Measurements from ENCODE around the gene NEURL1.
"Not testable (repeated sequence)": the region's sequence is repeated elsewhere in the genome, so short reads cannot be mapped to it uniquely, and the experiment has no call there.

NEURL1 gene

DNA sequence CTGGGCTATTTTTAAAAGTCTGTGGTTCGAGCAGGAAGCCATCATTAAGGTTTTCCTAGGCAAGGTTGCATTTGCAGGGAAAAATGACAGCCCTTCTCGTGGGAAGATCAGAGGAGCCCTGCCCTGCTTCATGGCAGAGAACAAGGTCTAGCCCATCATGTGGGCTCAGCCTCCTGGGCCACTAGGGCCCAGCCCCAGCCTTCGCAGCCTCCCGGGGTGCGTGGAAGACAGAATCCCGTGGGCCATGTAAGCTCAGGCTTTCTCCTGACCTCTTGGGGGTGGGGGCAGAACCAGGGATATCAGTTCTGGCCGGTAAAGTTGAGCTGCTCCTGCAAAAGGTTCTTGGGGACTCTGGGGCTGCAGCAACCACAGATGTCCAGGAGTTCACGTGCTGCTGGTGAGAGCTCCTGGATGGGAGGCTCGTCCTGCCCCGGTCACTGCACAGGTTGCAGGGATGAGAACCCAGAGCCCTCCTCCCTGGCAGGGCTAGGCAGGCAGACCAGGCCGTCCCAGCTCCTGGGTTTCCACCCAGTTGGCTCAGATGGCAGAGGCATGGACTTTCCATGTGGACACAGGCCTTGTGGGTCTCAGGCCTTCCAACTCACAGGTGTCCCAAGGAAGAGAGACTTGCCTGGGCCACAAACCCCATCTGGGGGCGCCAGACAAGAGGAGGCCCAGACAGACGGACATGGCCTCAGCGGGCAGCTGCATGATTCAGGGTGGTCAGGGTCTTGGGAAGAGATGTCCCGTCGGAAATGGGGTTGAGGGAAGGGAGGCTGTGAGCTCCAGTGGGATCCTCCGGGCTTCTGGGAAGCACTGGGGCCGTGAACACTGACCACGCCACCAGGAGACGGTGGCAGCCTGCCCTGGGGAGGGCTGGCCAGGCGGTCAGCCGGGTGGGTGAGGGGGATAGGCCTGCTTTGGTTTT, 126.2 kb downstream of the NEURL1 start:
- no peaks in the 10 kb centered on the region for H3K36me3 Mint-ChIP-seq (ENCODE audit: low read depth)
- H3K9me3 Mint-ChIP-seq, result no peaks in the 10 kb centered on the region
- no peaks in the 10 kb centered on the region for H3K4me1 Mint-ChIP-seq (ENCODE audit: low read depth)
- H3K27ac Mint-ChIP-seq, result no peak overlapping the region
- no peak for DNase-seq
- H3K27me3 Mint-ChIP-seq, result no peaks in the 10 kb centered on the region
- H3K4me3 Mint-ChIP-seq, result no peak overlapping the region

GRCh38 chr10:103620352-103620740, 126.8 kb downstream of the NEURL1 start:
- no peaks in the 10 kb centered on the region for H3K27me3 Mint-ChIP-seq
- no peak for DNase-seq
- H3K4me3 Mint-ChIP-seq, result no peak overlapping the region
- H3K9me3 Mint-ChIP-seq, result no peaks in the 10 kb centered on the region
- H3K4me1 Mint-ChIP-seq (ENCODE audit: low read depth), result no peaks in the 10 kb centered on the region
- H3K27ac Mint-ChIP-seq, result no peak overlapping the region
- no peaks in the 10 kb centered on the region for H3K36me3 Mint-ChIP-seq (ENCODE audit: low read depth)

- H3K9me3 Mint-ChIP-seq, result no peaks in the 10 kb centered on the region
Measured at GRCh38 chr10:103620891-103621782, 127.6 kb downstream of the NEURL1 start.

GRCh38 chr10:103621783-103622125, 128.2 kb downstream of the NEURL1 start:
- no peaks in the 10 kb centered on the region for H3K36me3 Mint-ChIP-seq (ENCODE audit: low read depth)
- no peak overlapping the region for H3K4me3 Mint-ChIP-seq
- no peak overlapping the region for H3K27ac Mint-ChIP-seq
- H3K9me3 Mint-ChIP-seq, result no peaks in the 10 kb centered on the region
- no peak for DNase-seq
- no peaks in the 10 kb centered on the region for H3K27me3 Mint-ChIP-seq
- no peaks in the 10 kb centered on the region for H3K4me1 Mint-ChIP-seq (ENCODE audit: low read depth)

More at GRCh38 chr10:103620891-103621782, 127.6 kb downstream of the NEURL1 start:
- H3K27me3 Mint-ChIP-seq, result no peaks in the 10 kb centered on the region
- no peaks in the 10 kb centered on the region for H3K4me1 Mint-ChIP-seq (ENCODE audit: low read depth)
- no peak overlapping the region for H3K27ac Mint-ChIP-seq
- H3K36me3 Mint-ChIP-seq (ENCODE audit: low read depth), result no peaks in the 10 kb centered on the region
- no peak overlapping the region for H3K4me3 Mint-ChIP-seq
- no peak for DNase-seq

GRCh38 chr10:103622286-103622685, 128.8 kb downstream of the NEURL1 start:
- Mint-ChIP-seq H3K36me3 (ENCODE audit: low read depth) (no peaks in the 10 kb centered on the region), H3K9me3 (no peaks in the 10 kb centered on the region), H3K27ac (no peak overlapping the region), H3K27me3 (no peaks in the 10 kb centered on the region), H3K4me1 (ENCODE audit: low read depth) (no peaks in the 10 kb centered on the region), H3K4me3 (no peak overlapping the region)
- DNase-seq, result no peak

- no peaks in the 10 kb centered on the region for H3K27me3 Mint-ChIP-seq
- H3K4me1 Mint-ChIP-seq (ENCODE audit: low read depth), result no peaks in the 10 kb centered on the region
- H3K9me3 Mint-ChIP-seq, result no peaks in the 10 kb centered on the region
- H3K36me3 Mint-ChIP-seq (ENCODE audit: low read depth), result no peaks in the 10 kb centered on the region
- no peak for DNase-seq
- H3K27ac Mint-ChIP-seq, result no peak overlapping the region
- H3K4me3 Mint-ChIP-seq, result no peak overlapping the region
Measured at GRCh38 chr10:103622935-103623574, 129.6 kb downstream of the NEURL1 start.

- Mint-ChIP-seq H3K27ac (no peak overlapping the region), H3K27me3 (no peaks in the 10 kb centered on the region), H3K9me3 (no peaks in the 10 kb centered on the region), H3K4me3 (no peak overlapping the region), H3K36me3 (ENCODE audit: low read depth) (no peaks in the 10 kb centered on the region), H3K4me1 (ENCODE audit: low read depth) (no peaks in the 10 kb centered on the region)
- no peak for DNase-seq
Measured at GRCh38 chr10:103626178-103626577, 132.7 kb downstream of the NEURL1 start.

- Mint-ChIP-seq H3K27ac (no peak overlapping the region), H3K9me3 (no peaks in the 10 kb centered on the region), H3K4me1 (ENCODE audit: low read depth) (no peaks in the 10 kb centered on the region), H3K36me3 (ENCODE audit: low read depth) (no peaks in the 10 kb centered on the region), H3K4me3 (no peak overlapping the region), H3K27me3 (no peaks in the 10 kb centered on the region)
- DNase-seq, result no peak
Measured at GRCh38 chr10:103627111-103627892, 133.8 kb downstream of the NEURL1 start.

- DNase-seq, result no peak
- Mint-ChIP-seq H3K4me3 (no peak overlapping the region), H3K4me1 (ENCODE audit: low read depth) (no peaks in the 10 kb centered on the region), H3K27me3 (no peaks in the 10 kb centered on the region), H3K9me3 (no peaks in the 10 kb centered on the region), H3K27ac (no peak overlapping the region), H3K36me3 (ENCODE audit: low read depth) (no peaks in the 10 kb centered on the region)
Measured at GRCh38 chr10:103627893-103628292, 134.4 kb downstream of the NEURL1 start.

DNA sequence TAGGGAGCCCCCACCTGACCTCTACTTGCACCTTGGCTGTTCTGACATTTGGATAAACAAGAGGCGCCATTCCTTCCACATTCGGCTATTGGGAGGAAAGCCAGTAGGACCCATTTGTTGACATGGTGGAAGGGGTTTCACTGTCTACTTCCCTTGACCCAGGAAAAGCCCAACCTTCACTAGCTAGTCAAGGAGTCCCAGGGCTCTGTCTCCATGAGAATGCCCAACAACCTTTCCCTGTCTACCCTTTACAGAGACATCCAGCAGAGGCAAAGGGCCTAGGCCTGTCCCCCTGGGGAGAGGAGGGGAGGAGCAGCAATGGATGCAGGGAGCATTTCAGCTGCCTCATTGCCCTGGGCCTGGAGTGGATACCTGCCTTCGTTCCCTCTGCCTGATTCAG, 136.1 kb downstream of the NEURL1 start:
- no peak for DNase-seq
- H3K9me3 Mint-ChIP-seq, result no peaks in the 10 kb centered on the region
- H3K27me3 Mint-ChIP-seq, result no peaks in the 10 kb centered on the region
- H3K36me3 Mint-ChIP-seq (ENCODE audit: low read depth), result no peaks in the 10 kb centered on the region
- H3K27ac Mint-ChIP-seq, result no peak overlapping the region
- no peaks in the 10 kb centered on the region for H3K4me1 Mint-ChIP-seq (ENCODE audit: low read depth)
- H3K4me3 Mint-ChIP-seq, result no peak overlapping the region

- H3K4me3 Mint-ChIP-seq, result no peak overlapping the region
- H3K27ac Mint-ChIP-seq, result no peak overlapping the region
- H3K36me3 Mint-ChIP-seq (ENCODE audit: low read depth), result no peaks in the 10 kb centered on the region
- no peaks in the 10 kb centered on the region for H3K27me3 Mint-ChIP-seq
- no peak for DNase-seq
- H3K9me3 Mint-ChIP-seq, result no peaks in the 10 kb centered on the region
- no peaks in the 10 kb centered on the region for H3K4me1 Mint-ChIP-seq (ENCODE audit: low read depth)
Measured at GRCh38 chr10:103630156-103630555, 136.7 kb downstream of the NEURL1 start.

GRCh38 chr10:103632247-103632642, 138.7 kb downstream of the NEURL1 start:
- H3K9me3 Mint-ChIP-seq, result no peaks in the 10 kb centered on the region
- H3K27me3 Mint-ChIP-seq, result no peaks in the 10 kb centered on the region
- H3K36me3 Mint-ChIP-seq (ENCODE audit: low read depth), result no peaks in the 10 kb centered on the region
- H3K27ac Mint-ChIP-seq, result no peak overlapping the region
- no peak overlapping the region for H3K4me3 Mint-ChIP-seq
- no peak for DNase-seq
- no peaks in the 10 kb centered on the region for H3K4me1 Mint-ChIP-seq (ENCODE audit: low read depth)

DNA sequence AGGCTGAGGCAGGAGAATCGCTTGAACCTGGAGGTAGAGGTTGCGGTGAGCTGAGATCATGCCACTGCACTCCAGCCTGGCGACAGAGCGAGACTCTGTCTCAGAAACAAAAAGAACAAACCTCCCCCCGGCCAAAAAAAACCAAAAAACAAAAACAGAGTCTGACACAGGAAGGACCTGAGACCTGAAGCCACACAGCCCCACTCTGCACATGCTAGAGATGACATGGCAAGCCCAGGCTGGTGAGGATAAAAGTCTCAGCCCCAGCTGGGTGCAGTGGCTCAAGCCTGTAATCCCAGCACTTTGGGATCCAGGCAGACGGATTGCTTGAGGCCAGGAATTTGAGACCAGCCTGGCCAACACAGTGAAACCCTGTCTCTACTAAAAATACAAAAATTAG, 139.4 kb downstream of the NEURL1 start:
- not testable (repeated sequence) for H3K9me3 Mint-ChIP-seq; H3K27me3 Mint-ChIP-seq; H3K36me3 Mint-ChIP-seq (ENCODE audit: low read depth); DNase-seq; H3K4me3 Mint-ChIP-seq; H3K4me1 Mint-ChIP-seq (ENCODE audit: low read depth); H3K27ac Mint-ChIP-seq

DNA sequence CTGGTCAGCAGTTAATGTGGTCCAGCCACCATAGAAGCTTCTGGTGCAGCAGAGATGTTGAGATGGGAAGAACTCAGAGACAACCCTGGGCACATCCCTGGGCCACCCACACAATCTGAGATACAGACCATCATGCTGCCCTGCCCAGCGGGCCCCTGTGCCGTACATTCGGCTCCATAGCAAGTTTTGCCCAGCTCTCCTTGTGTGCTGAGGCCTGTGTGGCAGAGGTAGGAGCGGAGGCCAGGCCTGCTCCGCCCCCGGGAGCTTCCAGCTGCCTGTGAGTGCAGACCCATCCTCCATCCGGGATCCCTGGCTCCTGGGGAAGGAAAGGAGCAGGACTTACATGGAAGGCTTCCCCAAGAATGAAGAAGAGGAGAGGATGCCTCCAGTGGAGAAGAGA, 140.3 kb downstream of the NEURL1 start:
- H3K4me3 Mint-ChIP-seq, result no peak overlapping the region

More for the DNA sequence above, 140.3 kb downstream of the NEURL1 start:
- DNase-seq, result no peak
- Mint-ChIP-seq H3K27ac (no peak overlapping the region), H3K4me1 (ENCODE audit: low read depth) (no peaks in the 10 kb centered on the region), H3K9me3 (no peaks in the 10 kb centered on the region), H3K27me3 (no peaks in the 10 kb centered on the region), H3K36me3 (ENCODE audit: low read depth) (no peaks in the 10 kb centered on the region)

Measured in activated T-cell treated with anti-CD3 and anti-CD28 coated beads, Interleukin-2, amount 50 U/mL, for 24 hours (primary cell).